IMR-90 (cell line): ENCODE data around the gene S1PR5. TPM values are rescaled to one million over a fixed set of nuclear protein-coding genes. Genes with fewer than 3 reads are reported as not detected.

ENCODE experiments used
- ATAC-seq: fragments of 200-7000 bp; cut with Tn5 transposase; 2 replicates; pipeline ENCODE4 v1.9.1; 2020; ENCODE audit warnings: low read depth, mild to moderate bottlenecking, moderate library complexity
- BruUV-seq: library from RNA; stranded (reverse); fragments of 400-500 nt; replicated peaks from 2 replicates; lab custom pipeline; 2021; lab: Mats Ljungman, UMichigan
- CTCF ChIA-PET: fragments of 300-600 bp; formaldehyde crosslinking; extraction: SDS; loops from one replicate; lab custom pipeline; 2021; ENCODE audit warnings: antibody characterized with exemption; lab: Yijun Ruan, JAX
- POLR2A ChIA-PET: fragments of 300-600 bp; sonication (Branson Sonifier 250); formaldehyde crosslinking; loops from one replicate; lab custom pipeline; 2022; ENCODE audit warnings: antibody characterized with exemption; ENCODE audit not compliant: unreplicated experiment; lab: Charles Lee
- DNase-seq: peaks from one replicate; pipeline ENCODE4 v3.0.0; 2013
- H2AFZ ChIP-seq: replicated peaks from 2 replicates; pipeline ENCODE3; 2013; ENCODE audit warnings: low read length, mild to moderate bottlenecking; ENCODE audit not compliant: poor library complexity
- H2AK5ac ChIP-seq: 2 replicates; pipeline ENCODE4 v1.6.1; 2013; ENCODE audit warnings: low read depth, low read length, inconsistent platforms
- H2AK9ac ChIP-seq: replicated peaks from 2 replicates; pipeline ENCODE3; 2013; ENCODE audit warnings: mild to moderate bottlenecking, low read depth, low read length, moderate library complexity; ENCODE audit not compliant: poor library complexity
- H2BK120ac ChIP-seq: 2 replicates; pipeline ENCODE4 v1.6.1; 2013; ENCODE audit warnings: low read depth, low read length, inconsistent platforms
- H2BK15ac ChIP-seq: 3 replicates; pipeline ENCODE4 v1.6.1; 2013; ENCODE audit warnings: low read depth, low read length, inconsistent platforms
- H2BK20ac ChIP-seq: 2 replicates; pipeline ENCODE4 v1.6.1; 2013; ENCODE audit warnings: low read depth, mild to moderate bottlenecking, inconsistent platforms, low read length, moderate library complexity
- H2BK5ac ChIP-seq: 2 replicates; pipeline ENCODE4 v1.6.1; 2013; ENCODE audit warnings: mild to moderate bottlenecking, low read depth, low read length, inconsistent platforms; ENCODE audit not compliant: poor library complexity, severe bottlenecking
- H3K14ac ChIP-seq: replicated peaks from 2 replicates; pipeline ENCODE4 v1.6.1; 2013; ENCODE audit warnings: low read depth, low read length, inconsistent platforms
- H3K18ac ChIP-seq: 2 replicates; pipeline ENCODE4 v1.6.1; 2013; ENCODE audit warnings: low read depth, low read length, control low read depth
- H3K23ac ChIP-seq: 2 replicates; pipeline ENCODE4 v1.6.1; 2013; ENCODE audit warnings: low read depth, low read length, inconsistent platforms
- H3K27ac ChIP-seq: 2 replicates; pipeline ENCODE4 v1.5.1; 2013; ENCODE audit warnings: mild to moderate bottlenecking, control low read depth, low read length; ENCODE audit not compliant: insufficient read depth
- H3K27me3 ChIP-seq: 2 replicates; pipeline ENCODE4 v1.6.1; 2013; ENCODE audit warnings: low read length; ENCODE audit not compliant: control insufficient read depth, insufficient read depth
- H3K36me3 ChIP-seq: 2 replicates; pipeline ENCODE4 v1.6.1; 2013; ENCODE audit warnings: low read length, mixed read lengths; ENCODE audit not compliant: control insufficient read depth, insufficient read depth
- H3K4ac ChIP-seq: 2 replicates; pipeline ENCODE4 v1.6.1; 2013; ENCODE audit warnings: low read depth, low read length, inconsistent platforms
- H3K4me1 ChIP-seq: 2 replicates; pipeline ENCODE4 v1.6.1; 2013; ENCODE audit warnings: low read length, mixed read lengths; ENCODE audit not compliant: control insufficient read depth, insufficient read depth
- H3K4me2 ChIP-seq: 2 replicates; pipeline ENCODE4 v1.6.1; 2013; ENCODE audit warnings: low read depth, mild to moderate bottlenecking, control low read depth, low read length, moderate library complexity
- H3K4me3 ChIP-seq: 2 replicates; pipeline ENCODE4 v1.5.1; 2013; ENCODE audit warnings: low read depth, mild to moderate bottlenecking, control low read depth, low read length, moderate library complexity; ENCODE audit not compliant: insufficient read depth
- H3K56ac ChIP-seq: 2 replicates; pipeline ENCODE4 v1.6.1; 2013; ENCODE audit warnings: low read length, inconsistent platforms; ENCODE audit not compliant: insufficient read depth; ENCODE audit errors: extremely low read depth
- H3K79me1 ChIP-seq, 2 experiments: 2 replicates each; pipeline ENCODE4 v1.6.1; 2013; ENCODE audit warnings: low read length in 2 of 2, inconsistent platforms in 1 of 2, low read depth in 1 of 2
- H3K9ac ChIP-seq: 2 replicates; pipeline ENCODE4 v1.6.1; 2013; ENCODE audit warnings: low read depth, low read length, control low read depth
- H3K9me1 ChIP-seq: 2 replicates; pipeline ENCODE4 v1.6.1; 2013; ENCODE audit warnings: low read length, inconsistent platforms; ENCODE audit not compliant: insufficient read depth
- H3K9me3 ChIP-seq: 2 replicates; pipeline ENCODE4 v1.6.1; 2013; ENCODE audit warnings: low read length; ENCODE audit not compliant: control insufficient read depth, insufficient read depth
- H4K20me1 ChIP-seq: 2 replicates; pipeline ENCODE4 v1.6.1; 2013; ENCODE audit warnings: low read length, inconsistent platforms; ENCODE audit not compliant: insufficient read depth
- H4K5ac ChIP-seq: 2 replicates; pipeline ENCODE4 v1.6.1; 2013; ENCODE audit warnings: mild to moderate bottlenecking, low read depth, low read length, control low read depth
- H4K8ac ChIP-seq, 2 experiments: 2 replicates each; pipeline ENCODE4 v1.6.1; 2013; ENCODE audit warnings: low read depth in 2 of 2, low read length in 2 of 2, control low read depth in 1 of 2, inconsistent platforms in 1 of 2
- H4K91ac ChIP-seq: 2 replicates; pipeline ENCODE4 v1.6.1; 2013; ENCODE audit warnings: low read depth, low read length, inconsistent platforms; ENCODE audit not compliant: insufficient read depth
- CEBPB ChIP-seq: IDR thresholded peaks from 2 replicates; pipeline ENCODE4 v1.6.1; 2012; ENCODE audit warnings: low read depth, low read length, improper control_type of control experiment
- CHD1 ChIP-seq: IDR thresholded peaks from 2 replicates; pipeline ENCODE4 v1.6.1; 2012; ENCODE audit warnings: low read depth, low read length, improper control_type of control experiment
- CTCF ChIP-seq: conservative IDR thresholded peaks from 2 replicates; pipeline ENCODE4 v1.5.1; 2012; ENCODE audit warnings: mild to moderate bottlenecking, low read depth, low read length, improper control_type of control experiment
- FOS ChIP-seq: fragments of 150-350 bp; IDR thresholded peaks from 2 replicates; pipeline ENCODE4 v1.6.1; 2016; ENCODE audit warnings: low read depth, low read length
- NFE2L2 ChIP-seq: fragments of 150-350 bp; IDR thresholded peaks from 2 replicates; pipeline ENCODE4 v1.6.1; 2016; ENCODE audit warnings: low read depth, mild to moderate bottlenecking, low read length
- USF2 ChIP-seq: fragments of 150-350 bp; IDR thresholded peaks from 2 replicates; pipeline ENCODE4 v1.6.1; 2017; ENCODE audit warnings: mild to moderate bottlenecking, antibody characterized with exemption, low read length, low read depth
- WGBS, 2 experiments: methylation state at CpG; one replicate each; pipeline versions ENCODE4 v1.1.5 to v1.1.7; 2013; ENCODE audit warnings: missing lambda C conversion rate in 2 of 2; ENCODE audit not compliant: insufficient read length in 1 of 2; ENCODE audit errors: extremely low coverage in 2 of 2; 5-methylcytosine and 5-hydroxymethylcytosine counted together
- dilution Hi-C: fragments of 300-500 bp; cut with HindIII; formaldehyde crosslinking; loops from one replicate; pipeline ENCODE4 v1.14.3; 2018; ENCODE audit warnings: low sequenced_read_pairs; ENCODE audit not compliant: unreplicated experiment
- in situ Hi-C: fragments of 300-500 bp; cut with MboI; formaldehyde crosslinking; loops from 3 replicates; pipeline ENCODE4 v1.14.3; 2019; ENCODE audit warnings: low sequenced_read_pairs, inconsistent platforms, mixed read lengths
- intact Hi-C: fragments of 100-400 bp; cut with micrococcal nuclease; formaldehyde crosslinking; loops from 2 replicates; pipeline ENCODE4 v1.10.0; 2022
- polyA plus RNA-seq, 3 experiments: library from polyadenylated mRNA; depleted of rRNA; stranded (reverse); fragments of >200 nt; gene quantifications; 2 replicates each; pipeline ENCODE4 v1.2.3, GENCODE V29; 2012; ENCODE audit warnings: low replicate concordance in 1 of 3
- total RNA-seq: library from RNA; depleted of rRNA; stranded (reverse); fragments of >200 nt; gene quantifications from 2 replicates; pipeline ENCODE4 v1.2.3, GENCODE V29; 2012
- TF ChIP-seq, protein P1 (sequence below): fragments of 150-350 bp; IDR thresholded peaks from 2 replicates; pipeline ENCODE4 v1.6.1; 2016; ENCODE audit warnings: low read depth, mild to moderate bottlenecking, low read length, moderate library complexity, borderline replicate concordance

S1PR5 gene
- total and polyA plus RNA-seq, 2 of the 4 experiments (the other 2 are of a cell fraction) = 0.36 to 0.55 TPM

DNA sequence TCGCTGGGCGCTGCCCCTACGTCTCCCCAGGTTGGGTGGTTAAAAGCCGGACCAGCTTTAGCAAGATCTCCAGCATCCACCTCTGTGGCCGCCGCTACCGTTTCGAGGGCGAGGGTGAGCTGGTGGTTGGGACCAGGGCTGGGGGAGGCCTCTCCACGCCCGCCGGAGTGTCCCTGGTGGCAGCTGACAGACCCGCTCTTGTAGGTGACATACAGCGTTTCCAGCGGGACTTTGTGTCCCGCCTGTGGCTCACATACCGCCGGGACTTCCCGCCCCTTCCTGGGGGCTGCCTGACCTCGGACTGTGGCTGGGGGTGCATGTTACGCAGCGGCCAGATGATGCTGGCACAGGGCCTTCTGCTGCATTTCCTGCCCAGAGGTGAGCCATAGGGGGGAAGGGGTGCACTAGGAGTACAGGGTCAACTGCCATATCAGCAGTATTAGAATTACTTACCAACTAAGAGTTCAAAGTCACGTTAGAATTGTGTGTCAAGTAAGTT, 27.6 kb upstream of the S1PR5 start:
- H3K4me1 ChIP-seq = peaks cover 5% of the 10 kb centered on the region; the same call in 1 of the 2 replicates
- no peak for DNase-seq
- no peak overlapping the region for H4K8ac ChIP-seq
- no peak overlapping the region; the same call in 1 of the 2 replicates for H3K23ac ChIP-seq
- peaks cover 13% of the 10 kb centered on the region; the same call in 1 of the 2 replicates for H3K9me1 ChIP-seq
- 78% methylated on average over 10 of the region's 23 CpGs; no CpG with 5 or more reads in 1 of the 2 experiments for WGBS, 2 experiments
- H3K27me3 ChIP-seq = no peaks in the 10 kb centered on the region
- BruUV-seq = TSS peak; percentile 56
- 0 out of 2 replicates have a peak overlapping the region, but pooled peaks have one; percentile 30 for H3K4ac ChIP-seq
- CTCF ChIA-PET = no interaction called here
- peak overlapping the region; percentile 33; the same call in 1 of the 2 replicates for H2AK5ac ChIP-seq
- H3K27ac ChIP-seq = no peak overlapping the region
- TF ChIP-seq NFE2L2 = no peak
- TF ChIP-seq USF2 = no peak
- no peak for TF ChIP-seq CTCF
- TF ChIP-seq CHD1 = no peak
- TF ChIP-seq CEBPB = no peak
- TF ChIP-seq, protein P1, sequence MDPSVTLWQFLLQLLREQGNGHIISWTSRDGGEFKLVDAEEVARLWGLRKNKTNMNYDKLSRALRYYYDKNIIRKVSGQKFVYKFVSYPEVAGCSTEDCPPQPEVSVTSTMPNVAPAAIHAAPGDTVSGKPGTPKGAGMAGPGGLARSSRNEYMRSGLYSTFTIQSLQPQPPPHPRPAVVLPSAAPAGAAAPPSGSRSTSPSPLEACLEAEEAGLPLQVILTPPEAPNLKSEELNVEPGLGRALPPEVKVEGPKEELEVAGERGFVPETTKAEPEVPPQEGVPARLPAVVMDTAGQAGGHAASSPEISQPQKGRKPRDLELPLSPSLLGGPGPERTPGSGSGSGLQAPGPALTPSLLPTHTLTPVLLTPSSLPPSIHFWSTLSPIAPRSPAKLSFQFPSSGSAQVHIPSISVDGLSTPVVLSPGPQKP = no peak
- no peak for TF ChIP-seq FOS
- intact Hi-C loops (no loop called here), dilution Hi-C loops (no loop called here), in situ Hi-C loops (no loop called here)
- no peak overlapping the region for H3K14ac ChIP-seq
- H3K9me3 ChIP-seq = no peaks in the 10 kb centered on the region
- no peak for ATAC-seq
- peak overlapping the region; percentile 96 for H2AFZ ChIP-seq
- peaks cover 10% of the 10 kb centered on the region for H4K20me1 ChIP-seq
- no peak overlapping the region for H2BK5ac ChIP-seq
- peaks cover 20 to 44% of the 10 kb centered on the region in 2 experiments for H3K79me1 ChIP-seq
- 0 out of 2 replicates have a peak overlapping the region, but pooled peaks have one; percentile 79 for H3K9ac ChIP-seq
- peaks cover 23% of the 10 kb centered on the region for H3K36me3 ChIP-seq
- no peak overlapping the region for H2BK20ac ChIP-seq
- POLR2A ChIA-PET = no interaction called here
- H2BK120ac ChIP-seq = no peak overlapping the region
- peak overlapping the region; percentile 96 for H3K4me2 ChIP-seq
- no peak overlapping the region for H3K56ac ChIP-seq
- no peak overlapping the region for H3K18ac ChIP-seq
- H3K4me3 ChIP-seq = peak overlapping the region; percentile 97
- H2AK9ac ChIP-seq = peak overlapping the region; percentile 97
- no peak overlapping the region for H4K5ac ChIP-seq
- H2BK15ac ChIP-seq = no peak overlapping the region
- H4K91ac ChIP-seq = no peak overlapping the region
